HG02642 (cell line): Measurements from ENCODE around the gene F8.
"Not testable (repeated sequence)": the region's sequence is repeated elsewhere in the genome, so short reads cannot be mapped to it uniquely, and the experiment has no call there.

Experiments used
- ATAC-seq: cut with Tn5 transposase; IDR thresholded peaks from one replicate; pipeline ENCODE4 v1.9.1; 2021; ENCODE audit warnings: mild to moderate bottlenecking; ENCODE audit not compliant: unreplicated experiment, poor library complexity

The F8 gene

DNA sequence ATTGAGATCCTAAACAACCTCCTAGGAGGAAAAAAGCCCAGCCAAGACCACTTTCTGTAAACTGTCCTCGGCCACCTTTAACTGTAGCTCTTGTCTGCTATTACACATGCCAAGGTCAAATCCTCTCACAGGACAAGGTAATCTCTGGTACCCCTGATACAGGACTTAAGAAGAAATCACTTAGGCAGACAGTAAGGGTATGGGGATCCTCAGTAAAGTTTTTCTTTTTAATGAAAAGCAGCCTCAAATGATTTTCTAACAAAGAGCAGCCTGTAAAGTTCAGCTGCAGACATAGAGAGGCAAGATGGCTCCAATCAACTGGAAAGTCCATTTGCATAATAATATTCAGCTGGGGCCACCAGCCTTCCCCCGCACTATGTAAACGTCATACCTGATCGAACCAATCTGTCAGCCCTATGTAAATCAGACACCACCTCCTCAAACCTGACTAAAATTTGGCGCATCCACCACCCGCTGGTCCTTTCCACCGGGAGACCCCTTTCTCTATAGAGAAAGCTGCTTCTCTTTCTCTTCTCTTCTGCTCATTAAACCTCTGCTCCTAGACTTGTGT, 202.7 kb downstream of the F8 start:
- no peak for ATAC-seq

DNA sequence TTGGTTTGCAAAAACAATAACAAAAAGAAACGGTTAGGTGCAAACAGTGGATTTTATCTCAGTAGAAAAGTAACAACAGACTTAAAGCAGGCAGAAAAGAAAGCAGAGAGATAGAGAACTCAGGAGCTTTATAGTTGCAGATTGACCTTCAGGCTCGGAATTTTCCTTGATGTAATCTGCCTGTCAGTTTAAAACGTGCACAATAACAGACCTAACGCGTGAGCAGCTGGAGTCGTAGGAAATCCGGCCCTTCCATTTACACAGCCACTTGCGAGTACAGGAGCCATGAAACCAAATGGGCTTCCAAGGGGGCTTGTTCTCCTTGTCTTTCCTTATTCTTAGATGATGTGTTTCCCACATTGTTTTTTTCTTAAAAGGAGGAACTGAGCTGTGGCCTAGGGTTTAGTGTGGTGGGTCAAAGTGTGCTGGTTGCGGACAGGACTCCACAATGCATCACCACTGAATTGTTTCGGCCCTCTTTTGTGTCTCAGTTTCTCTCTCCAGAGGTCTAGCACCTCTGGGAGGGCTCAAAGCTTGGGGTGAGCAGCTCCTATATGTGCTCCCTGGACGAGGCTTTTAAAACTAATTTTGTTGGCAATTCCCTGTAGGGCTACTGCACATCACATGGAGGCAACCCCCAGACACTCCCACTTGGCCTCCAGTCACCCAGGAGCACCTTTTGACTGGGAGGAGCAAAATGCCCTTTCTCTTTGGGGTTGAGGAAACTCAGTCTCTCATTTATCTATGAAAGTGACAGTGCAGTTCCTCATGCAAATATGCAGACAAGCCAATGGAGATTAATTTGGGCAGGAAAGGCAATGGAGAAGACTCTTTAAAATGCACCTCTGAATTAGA, 203.4 kb downstream of the F8 start:
- no peak for ATAC-seq

DNA sequence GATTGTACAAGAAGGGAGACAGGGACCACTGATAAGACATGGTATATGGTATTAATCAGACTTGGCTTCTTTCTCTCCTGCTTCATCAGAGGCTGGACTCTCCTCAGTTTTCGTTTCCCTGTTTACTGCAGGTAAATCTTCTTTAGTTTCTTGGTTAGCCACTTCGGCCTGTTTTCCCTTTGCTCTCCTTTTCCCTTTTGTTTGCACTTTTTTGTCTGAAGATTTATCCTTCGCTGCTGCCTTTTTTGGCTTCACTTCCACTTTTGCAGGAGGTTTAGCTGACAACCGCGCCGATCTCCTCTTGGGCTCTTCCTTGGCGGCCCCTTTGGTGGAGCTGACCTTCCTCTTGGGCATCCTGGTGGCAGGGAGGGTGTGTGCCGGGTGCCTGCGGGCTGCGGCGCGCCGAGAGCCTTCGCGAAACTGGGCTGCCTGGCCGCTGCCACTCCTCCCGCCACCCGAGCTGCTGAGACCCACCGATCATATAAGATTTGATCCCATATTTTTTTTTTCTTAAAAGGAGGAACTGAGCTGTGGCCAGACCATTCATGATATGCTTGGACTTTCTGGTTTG, 205.4 kb downstream of the F8 start:
- ATAC-seq, result not testable (repeated sequence)

DNA sequence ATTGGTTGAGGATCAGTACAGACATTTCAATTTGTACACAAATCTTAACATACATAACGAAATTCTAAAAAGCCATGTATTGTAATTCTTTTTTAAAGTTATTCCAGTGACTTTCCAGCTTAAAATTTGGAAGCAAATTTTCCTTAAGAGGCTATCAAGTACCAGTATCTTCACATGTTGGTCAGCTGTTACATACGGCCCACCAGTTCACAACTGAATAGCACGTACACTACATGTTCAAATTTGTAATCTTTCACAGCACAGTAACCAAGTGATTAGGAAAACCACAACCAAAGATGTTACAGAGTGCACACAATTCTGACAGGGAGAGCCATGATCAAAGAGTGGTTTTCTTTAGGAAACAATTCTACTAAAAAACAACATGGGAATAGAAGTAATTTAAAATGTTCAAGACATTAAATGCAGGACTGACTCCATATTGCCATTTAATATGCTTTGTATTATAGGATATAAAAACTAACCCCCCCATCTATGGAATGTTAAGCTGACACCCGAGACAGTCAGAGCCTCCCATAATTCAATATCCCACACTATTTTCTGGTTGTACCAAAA, 206.1 kb downstream of the F8 start:
- not testable (repeated sequence) for ATAC-seq

DNA sequence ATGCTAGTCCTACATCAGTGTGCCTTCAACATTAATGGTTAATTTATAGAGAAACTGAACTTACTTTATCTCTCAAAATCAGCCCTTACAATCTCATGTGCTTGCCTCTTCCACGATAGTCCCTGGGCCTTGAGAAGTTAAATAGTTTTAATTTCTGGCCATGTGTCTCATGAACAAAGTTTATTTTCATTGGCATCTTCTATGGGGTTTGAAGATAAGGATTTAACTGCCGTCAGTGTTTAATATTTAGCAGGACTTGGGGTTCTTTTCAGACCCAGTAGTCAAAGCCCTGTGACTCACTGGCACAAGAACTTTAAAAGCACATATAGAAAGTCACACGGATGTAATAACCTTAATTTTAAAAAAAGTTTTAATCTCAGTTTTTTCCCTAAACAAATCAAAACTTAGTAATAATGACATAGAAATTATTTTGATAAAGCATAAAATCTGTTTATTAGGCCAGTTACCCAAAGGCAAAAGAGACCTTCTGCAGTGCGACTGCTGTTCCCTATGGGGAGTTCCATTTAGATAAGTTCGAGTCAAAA, 207.2 kb downstream of the F8 start:
- ATAC-seq, result no peak

DNA sequence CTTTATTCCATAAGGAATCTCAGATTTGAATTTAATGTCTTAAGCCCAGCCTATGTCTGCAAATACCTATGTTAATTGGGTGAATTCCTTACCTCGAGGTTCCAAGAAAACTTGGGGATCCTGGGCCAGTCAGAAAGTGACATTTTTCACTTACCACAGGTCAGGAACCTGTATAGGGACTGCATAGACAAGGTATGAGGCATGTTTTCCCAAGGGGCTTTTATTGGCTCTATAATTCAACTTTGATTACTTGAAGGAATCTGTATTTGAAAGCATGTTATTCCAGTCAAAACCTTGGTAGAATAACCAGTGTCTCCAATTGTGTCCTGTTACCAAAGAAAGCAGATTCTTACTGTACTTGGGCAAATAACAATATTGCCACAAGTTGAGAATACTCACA, 208.7 kb downstream of the F8 start:
- ATAC-seq, result no peak

DNA sequence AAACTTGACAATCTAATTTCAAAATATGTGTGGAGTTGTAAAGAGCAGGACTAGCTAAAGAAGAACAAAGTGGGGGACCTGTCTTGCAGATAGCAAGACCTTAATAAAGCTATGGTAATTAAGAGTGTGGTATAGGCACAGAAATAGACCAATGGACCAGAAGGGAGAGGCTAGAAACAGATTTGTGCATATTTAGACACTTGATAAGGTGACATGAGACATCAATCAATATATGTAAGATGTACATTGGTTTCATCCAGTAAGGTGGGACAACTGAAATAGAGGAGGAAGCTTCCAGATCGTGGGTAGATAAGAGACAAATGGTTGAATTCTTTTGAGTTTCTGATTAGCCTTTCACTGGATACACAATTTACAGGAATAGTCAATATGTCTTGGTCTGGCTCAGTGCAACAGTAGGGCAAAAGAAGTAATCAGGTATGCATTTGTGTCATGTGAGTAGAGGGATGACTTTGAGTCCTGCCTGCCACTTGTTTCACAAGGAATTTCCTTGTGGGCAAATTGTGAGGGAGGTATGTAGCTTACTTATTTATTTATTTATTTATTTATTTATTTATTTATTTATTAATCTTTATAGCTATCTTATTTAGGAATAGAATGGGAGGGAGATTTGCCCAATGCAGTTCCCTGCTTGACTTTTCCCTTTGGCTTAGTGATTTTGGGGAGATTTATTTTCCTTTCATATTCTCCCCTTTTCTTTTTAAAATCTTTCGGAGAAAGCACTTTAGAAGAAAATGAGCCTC, 210.0 kb downstream of the F8 start:
- no peak for ATAC-seq

DNA sequence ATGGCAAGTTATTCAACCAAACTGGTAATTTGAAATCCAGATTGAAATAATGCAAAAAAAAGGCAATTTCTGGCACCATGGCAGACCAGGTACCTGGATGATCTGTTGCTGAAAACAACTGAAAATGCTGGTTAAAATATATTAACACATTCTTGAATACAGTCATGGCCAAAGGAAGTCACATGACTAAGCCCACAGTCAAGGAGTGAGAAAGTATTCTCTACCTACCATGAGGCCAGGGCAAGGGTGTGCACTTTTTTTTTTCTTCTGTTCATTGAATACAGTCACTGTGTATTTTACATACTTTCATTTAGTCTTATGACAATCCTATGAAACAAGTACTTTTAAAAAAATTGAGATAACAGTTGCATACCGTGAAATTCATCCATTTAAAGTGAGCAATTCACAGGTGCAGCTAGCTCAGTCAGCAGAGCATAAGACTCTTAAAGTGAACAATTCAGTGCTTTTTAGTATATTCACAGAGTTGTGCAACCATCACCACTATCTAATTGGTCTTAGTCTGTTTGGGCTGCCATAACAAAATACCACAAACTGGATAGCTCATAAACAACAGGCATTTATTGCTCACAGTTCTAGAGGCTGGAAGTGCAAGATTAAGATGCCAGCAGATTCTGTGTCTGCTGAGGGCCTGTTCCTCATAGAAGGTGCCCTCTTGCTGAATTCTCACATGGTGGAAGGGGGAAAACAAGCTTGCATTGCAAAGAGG, 212.4 kb downstream of the F8 start:
- ATAC-seq, result no peak

DNA sequence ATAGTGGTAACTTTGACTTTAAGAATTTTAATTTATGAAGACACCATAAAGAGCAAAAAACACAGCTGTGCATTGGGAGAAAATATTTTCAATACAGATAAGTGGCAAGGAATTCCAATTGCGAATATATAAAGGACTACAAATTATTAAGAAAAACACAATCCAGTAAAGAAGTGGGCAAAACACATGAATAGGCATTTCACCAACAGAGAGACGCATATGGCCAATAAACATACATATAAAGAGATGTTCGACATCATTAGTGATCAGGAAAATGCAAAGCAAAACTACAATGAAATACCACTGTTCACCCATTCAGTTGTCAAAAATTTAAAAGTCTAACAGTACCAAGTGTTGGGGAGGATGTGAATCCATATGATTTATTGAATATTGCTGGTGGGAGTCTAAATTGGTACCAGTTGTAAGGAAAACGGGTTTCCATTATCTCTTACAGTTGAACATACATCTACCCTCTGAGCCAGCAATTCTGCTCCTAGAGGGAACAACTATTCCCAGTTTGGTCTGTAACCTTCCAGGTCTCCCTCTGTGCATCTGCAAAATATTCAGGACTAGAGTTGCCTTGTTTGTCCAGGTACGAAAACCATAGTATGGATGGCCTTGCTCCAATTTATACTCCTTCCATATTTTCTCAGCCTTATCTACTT, 215.6 kb downstream of the F8 start:
- ATAC-seq, result no peak

DNA sequence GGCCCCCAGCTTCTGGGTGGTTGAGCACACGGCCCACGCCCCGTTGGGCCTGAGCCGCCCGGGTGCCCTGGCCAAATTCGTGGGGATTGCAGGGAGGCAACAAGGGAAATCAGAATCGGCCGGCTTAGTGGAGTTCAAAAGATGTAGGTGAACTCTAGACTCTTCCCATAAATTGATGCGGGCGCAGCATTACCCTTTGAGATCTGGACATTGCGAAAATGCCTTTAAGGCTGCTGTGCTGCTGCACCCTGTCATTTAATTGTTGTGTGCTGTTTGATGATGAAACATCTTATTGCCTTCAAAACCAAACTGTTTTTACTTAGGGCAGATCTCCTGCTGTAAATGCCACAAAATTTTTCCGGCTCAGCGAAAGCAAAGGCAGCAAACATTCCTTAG, 216.8 kb downstream of the F8 start:
- no peak for ATAC-seq

DNA sequence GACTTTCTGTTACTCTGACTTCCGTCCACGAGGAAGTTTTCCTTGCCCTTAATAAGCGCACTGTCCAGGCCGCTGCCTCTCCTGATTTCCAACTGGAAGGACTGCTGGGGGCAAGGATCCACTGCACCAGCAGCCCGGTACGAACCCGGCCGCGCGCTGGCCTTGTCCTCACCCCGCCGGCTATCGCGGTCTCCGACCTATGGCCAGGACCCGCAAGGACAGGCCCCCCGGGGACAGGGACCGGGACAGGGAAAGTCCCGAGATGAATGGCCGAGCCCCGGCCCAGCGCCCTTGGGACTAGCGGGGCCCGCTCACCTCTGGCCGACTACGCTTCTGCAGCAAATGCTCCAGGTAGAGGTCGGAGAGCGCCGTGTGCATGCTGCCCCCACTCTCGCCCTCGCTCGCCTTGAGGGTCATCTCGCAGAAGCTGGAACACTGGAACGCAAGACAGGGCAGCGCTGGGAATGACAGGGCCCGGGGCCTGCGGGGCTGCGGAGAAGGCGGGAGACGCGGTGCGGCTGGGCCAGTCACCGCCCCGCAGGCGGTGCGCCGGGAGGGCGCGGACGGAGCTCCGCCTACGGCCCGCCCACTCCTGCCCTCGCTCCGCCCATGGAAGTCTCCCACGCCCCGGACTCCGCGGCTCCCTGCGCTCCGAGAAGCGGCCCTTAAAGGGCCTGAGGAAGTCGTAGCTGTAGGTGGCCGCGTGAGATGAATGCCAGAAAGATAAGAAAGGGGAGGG, 217.4 kb downstream of the F8 start, which contains the start of gene MPP1:
Gene MPP1 (minus strand): TSS at position 529 of the 739 bp plus-strand sequence. CDS start 112 bp downstream, at position 417.
- peak; percentile 98 for ATAC-seq

DNA sequence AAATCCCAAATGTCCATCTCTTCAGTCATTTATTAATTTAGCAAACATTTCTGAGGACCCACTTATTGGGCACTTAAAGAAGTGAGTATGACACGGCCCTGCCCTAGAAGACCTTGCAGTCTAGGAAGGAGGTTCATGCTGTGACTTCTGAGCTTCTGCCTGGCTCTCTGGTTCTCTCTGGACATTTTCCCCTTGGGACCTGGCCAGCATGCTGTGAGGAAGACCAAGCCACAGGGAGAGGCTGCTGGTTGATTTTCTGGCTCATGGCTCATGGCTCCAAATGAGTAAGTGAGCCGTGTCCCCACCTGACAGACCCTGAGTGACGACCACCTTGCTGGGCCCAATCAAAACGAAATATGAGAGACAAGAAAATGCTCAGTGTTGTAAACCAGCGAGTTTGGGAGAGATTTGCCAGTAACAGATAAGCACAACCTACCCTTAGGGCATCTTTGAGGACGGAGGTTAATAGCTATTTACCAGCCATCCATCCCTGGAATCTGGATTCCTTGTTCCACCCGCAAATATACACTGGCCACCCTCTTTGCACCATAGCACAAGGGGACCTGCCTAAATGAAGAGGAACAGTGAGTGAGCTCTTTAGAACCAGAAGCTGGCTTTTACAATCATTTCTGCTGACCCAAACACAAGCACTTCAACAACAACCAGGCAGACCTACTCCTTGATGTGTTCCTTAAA, 218.1 kb downstream of the F8 start:
- no peak for ATAC-seq

DNA sequence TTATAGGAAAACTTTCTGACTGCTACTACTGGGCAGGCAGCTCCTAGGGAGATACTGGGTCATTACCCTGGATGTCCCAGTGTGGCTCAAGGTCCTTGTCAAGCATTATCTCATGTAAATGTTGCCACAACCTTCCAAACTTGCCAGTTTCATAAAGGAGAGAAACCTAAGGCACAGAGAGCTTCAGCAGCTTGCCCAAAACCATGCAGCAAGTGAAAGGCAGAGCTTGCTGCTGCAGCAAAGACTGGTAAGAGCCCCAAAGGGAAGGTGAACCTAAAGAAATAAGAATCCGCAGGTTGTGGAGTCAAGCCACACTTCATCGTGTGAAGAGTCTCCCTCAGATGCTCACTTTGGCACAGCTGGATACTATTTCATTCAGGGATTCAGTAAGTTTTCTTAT, 219.6 kb downstream of the F8 start:
- no peak for ATAC-seq

DNA sequence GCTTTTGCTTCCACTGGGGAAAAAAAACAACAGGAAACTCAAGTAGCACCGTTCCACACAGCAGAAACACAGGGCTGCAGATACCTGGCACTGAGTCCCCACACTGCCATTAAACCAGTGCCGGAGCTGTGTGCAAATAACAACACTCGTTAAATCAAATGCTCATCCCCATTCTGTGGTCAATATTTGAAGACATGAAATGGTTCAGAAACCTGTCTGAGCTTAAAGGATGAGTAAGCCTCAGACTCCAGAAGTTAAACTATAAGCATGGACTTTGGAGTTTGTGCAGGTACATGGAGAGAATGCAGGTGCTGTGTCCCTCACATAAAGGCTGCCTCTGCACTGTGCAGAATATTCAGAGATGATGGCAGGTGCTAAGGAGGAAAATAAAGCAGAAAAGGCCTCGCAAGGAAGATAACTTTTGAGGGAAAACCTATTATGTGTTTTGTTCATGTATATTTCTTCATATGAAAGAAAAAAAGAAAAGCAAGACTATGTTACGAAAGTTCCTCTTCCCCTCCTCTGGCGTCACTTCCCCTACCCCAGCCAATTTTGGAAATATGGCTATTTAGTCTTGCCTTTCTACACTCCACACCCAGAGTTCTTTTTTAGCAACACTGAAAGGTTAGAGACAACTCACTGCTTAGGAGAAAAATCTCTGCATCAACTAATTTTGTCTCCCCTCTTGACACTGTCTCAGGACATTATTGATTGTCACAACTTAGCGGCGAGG, 221.9 kb downstream of the F8 start:
- no peak for ATAC-seq

DNA sequence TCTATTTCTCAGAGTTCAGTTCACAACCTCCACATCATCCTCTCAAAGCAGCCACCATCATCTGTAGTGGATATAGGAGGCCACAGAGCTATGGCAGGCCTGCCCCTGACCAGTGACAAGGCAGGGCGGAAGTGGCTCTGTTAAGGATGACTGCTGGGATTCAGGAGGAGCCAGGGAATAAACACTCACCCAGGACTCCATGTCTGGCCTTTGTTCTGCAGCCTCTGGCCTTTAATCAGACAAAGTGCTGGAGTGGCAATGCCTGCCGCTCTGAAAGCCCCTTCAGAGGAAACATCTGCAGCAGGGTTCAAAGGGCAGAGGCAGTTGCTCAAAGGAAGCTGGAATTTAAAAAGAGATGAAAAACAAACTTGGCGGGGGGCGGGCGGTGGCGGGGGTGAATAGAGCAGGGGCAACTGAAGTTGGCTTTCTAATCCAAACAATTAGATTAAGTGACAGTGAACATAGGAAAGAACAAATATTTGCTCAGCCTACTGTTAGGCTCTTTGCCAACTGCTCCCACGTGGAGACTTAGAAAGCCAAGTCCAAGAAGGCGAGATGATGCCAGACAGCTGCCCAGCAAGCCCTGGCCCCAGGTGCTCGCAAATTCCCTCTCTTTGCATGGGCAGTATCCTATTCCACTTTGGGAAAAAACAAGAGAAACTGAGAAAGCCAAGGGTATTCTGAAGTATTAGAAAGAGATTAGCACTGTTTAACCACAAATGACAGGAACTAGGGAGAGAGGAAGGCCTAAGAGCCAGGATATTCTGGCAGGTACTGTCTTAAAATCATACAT, 222.8 kb downstream of the F8 start:
- ATAC-seq, result no peak

DNA sequence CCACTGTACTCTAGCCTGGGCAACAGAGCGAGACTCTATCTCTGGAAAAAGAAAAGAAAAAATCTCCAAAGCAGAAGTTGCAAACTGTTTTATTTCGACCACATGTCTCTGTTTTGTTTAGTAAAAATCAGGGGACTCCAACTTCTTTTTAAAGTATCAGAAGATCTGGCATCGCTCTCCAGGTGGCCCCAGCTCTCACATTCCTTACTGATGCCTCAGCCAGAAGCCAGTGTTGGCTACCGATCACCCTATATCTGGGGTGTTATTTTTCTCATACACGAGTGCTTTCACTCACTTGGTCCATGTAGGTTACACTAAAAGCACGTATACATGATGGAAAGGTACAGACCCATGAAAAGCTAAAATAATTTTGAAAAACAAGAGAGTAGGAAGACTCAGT, 225.5 kb downstream of the F8 start:
- no peak for ATAC-seq
